AG09319 (cell line): ENCODE data around the gene PSMB10.

Source experiments
- DNase-seq: peaks from one replicate; pipeline ENCODE4 v3.0.0-alpha.2; 2010; ENCODE audit warnings: low read depth; ENCODE audit errors: extremely low read depth
- CTCF ChIP-seq: IDR thresholded peaks from 2 replicates; pipeline ENCODE4 v1.5.1; 2011; ENCODE audit warnings: low read depth, mild to moderate bottlenecking, inconsistent platforms, low read length, moderate library complexity

Gene PSMB10

GRCh38 chr16:67959536-67960329 is 23.1 kb upstream of the PSMB10 start:
- TF ChIP-seq CTCF: no peak
- DNase-seq: no peak

- no peak for DNase-seq
- TF ChIP-seq CTCF: no peak
Observed at GRCh38 chr16:67957622-67958021, 21.0 kb upstream of the PSMB10 start.

- no peak for DNase-seq
- TF ChIP-seq CTCF: no peak
Observed at GRCh38 chr16:67954421-67955196, 18.0 kb upstream of the PSMB10 start.

- no peak for TF ChIP-seq CTCF
- DNase-seq: no peak
Observed at GRCh38 chr16:67953641-67954375, 17.2 kb upstream of the PSMB10 start.

- no peak for TF ChIP-seq CTCF
- DNase-seq: no peak
Observed at GRCh38 chr16:67951485-67951884, 14.8 kb upstream of the PSMB10 start.

- no peak for DNase-seq
- no peak for TF ChIP-seq CTCF
Observed at GRCh38 chr16:67950335-67950843, 13.7 kb upstream of the PSMB10 start.
